SK-N-SH treated with all-trans-retinoic acid at 6 μM for 48 hours (cell line): ENCODE measurements around the gene GJA5.

Experiments
- ATAC-seq: fragments of 200-7000 bp; cut with Tn5 transposase; 3 replicates; pipeline ENCODE4 v1.9.1; 2020; ENCODE audit warnings: mild to moderate bottlenecking, moderate library complexity
- BACH2 ChIP-seq: fragments of 250-450 bp; sonication (Bioruptor Pico); IDR thresholded peaks from 2 replicates; pipeline ENCODE4 v1.9.0; 2021; ENCODE audit warnings: mild to moderate bottlenecking, borderline replicate concordance
- CREB5 ChIP-seq: fragments of 250-450 bp; sonication (Bioruptor Pico); IDR thresholded peaks from 2 replicates; pipeline ENCODE4 v1.5.1; 2020; ENCODE audit warnings: low read depth, mild to moderate bottlenecking, moderate library complexity
- CSDC2 ChIP-seq: fragments of 250-450 bp; sonication (Bioruptor Pico); IDR thresholded peaks from 2 replicates; pipeline ENCODE4 v1.5.0; 2020; ENCODE audit warnings: mild to moderate bottlenecking, moderate library complexity
- ESRRG ChIP-seq: fragments of 250-450 bp; sonication (Bioruptor Pico); IDR thresholded peaks from 2 replicates; pipeline ENCODE4 v1.6.1; 2021; ENCODE audit warnings: mild to moderate bottlenecking
- GLIS3 ChIP-seq: fragments of 250-450 bp; sonication (Bioruptor Pico); IDR thresholded peaks from 2 replicates; pipeline ENCODE4 v1.5.0; 2020; ENCODE audit warnings: mild to moderate bottlenecking, moderate library complexity
- ISL1 ChIP-seq: fragments of 250-450 bp; sonication (Bioruptor Pico); IDR thresholded peaks from 2 replicates; pipeline ENCODE4 v2.1.2; 2022; ENCODE audit warnings: mild to moderate bottlenecking, moderate library complexity
- OSR1 ChIP-seq: fragments of 250-450 bp; sonication (Bioruptor Pico); IDR thresholded peaks from 2 replicates; pipeline ENCODE4 v1.8.0; 2022; ENCODE audit warnings: moderate library complexity, mild to moderate bottlenecking, inconsistent platforms
- PATZ1 ChIP-seq: fragments of 250-450 bp; sonication (Bioruptor Pico); IDR thresholded peaks from 2 replicates; pipeline ENCODE4 v1.8.0; 2020; ENCODE audit warnings: mild to moderate bottlenecking, moderate library complexity, borderline replicate concordance
- PPARA ChIP-seq: fragments of 250-450 bp; sonication (Bioruptor Pico); IDR thresholded peaks from 2 replicates; pipeline ENCODE4 v1.5.0; 2020; ENCODE audit warnings: mild to moderate bottlenecking, borderline replicate concordance
- RARB ChIP-seq: fragments of 250-450 bp; sonication (Bioruptor Pico); IDR thresholded peaks from 2 replicates; pipeline ENCODE4 v1.8.0; 2021; ENCODE audit warnings: mild to moderate bottlenecking, moderate library complexity
- SNAI2 ChIP-seq: fragments of 250-450 bp; sonication (Bioruptor Pico); IDR thresholded peaks from 2 replicates; pipeline ENCODE4 v1.5.0; 2020; ENCODE audit warnings: mild to moderate bottlenecking, moderate library complexity
- TCF4 ChIP-seq: fragments of 250-450 bp; sonication (Bioruptor Pico); IDR thresholded peaks from 2 replicates; pipeline ENCODE4 v1.8.0; 2021; ENCODE audit warnings: mild to moderate bottlenecking, moderate library complexity, borderline replicate concordance
- TOX ChIP-seq: fragments of 250-450 bp; sonication (Bioruptor Pico); IDR thresholded peaks from 2 replicates; pipeline ENCODE4 v1.8.0; 2021; ENCODE audit warnings: mild to moderate bottlenecking, moderate library complexity, borderline replicate concordance
- TSHZ2 ChIP-seq: fragments of 250-450 bp; sonication (Bioruptor Pico); IDR thresholded peaks from 2 replicates; pipeline ENCODE4 v1.5.0; 2020; ENCODE audit warnings: mild to moderate bottlenecking, moderate library complexity
- ZC3H10 ChIP-seq: fragments of 250-450 bp; sonication (Bioruptor Pico); IDR thresholded peaks from 2 replicates; pipeline ENCODE4 v1.5.1; 2021; ENCODE audit warnings: mild to moderate bottlenecking, moderate library complexity
- ZFP3 ChIP-seq: fragments of 250-450 bp; sonication (Bioruptor Pico); IDR thresholded peaks from 2 replicates; pipeline ENCODE4 v1.5.0; 2020; ENCODE audit warnings: mild to moderate bottlenecking, moderate library complexity
- ZFP30 ChIP-seq: fragments of 450-650 bp; formaldehyde crosslinking; IDR thresholded peaks from 2 replicates; pipeline ENCODE4 v1.5.0; 2022; ENCODE audit warnings: mild to moderate bottlenecking, moderate library complexity
- ZNF565 ChIP-seq: fragments of 450-650 bp; formaldehyde crosslinking; conservative IDR thresholded peaks from 2 replicates; pipeline ENCODE4 v1.5.0; 2020; ENCODE audit warnings: low read depth, mild to moderate bottlenecking, moderate library complexity
- ZNF70 ChIP-seq: fragments of 450-650 bp; formaldehyde crosslinking; IDR thresholded peaks from 2 replicates; pipeline ENCODE4 v1.5.0; 2020; ENCODE audit warnings: mild to moderate bottlenecking, moderate library complexity
- ZNF8 ChIP-seq: fragments of 450-650 bp; formaldehyde crosslinking; IDR thresholded peaks from 2 replicates; pipeline ENCODE4 v1.5.0; 2020; ENCODE audit warnings: mild to moderate bottlenecking, moderate library complexity
- TF ChIP-seq, protein P1 (sequence below): fragments of 250-450 bp; sonication (Bioruptor Pico); IDR thresholded peaks from 2 replicates; pipeline ENCODE4 v1.5.1; 2021; ENCODE audit warnings: mild to moderate bottlenecking, moderate library complexity
- TF ChIP-seq, protein P2 (sequence below): fragments of 250-450 bp; sonication (Bioruptor Pico); IDR thresholded peaks from 2 replicates; pipeline ENCODE4 v1.8.0; 2021; ENCODE audit warnings: low read depth, mild to moderate bottlenecking, moderate library complexity, borderline replicate concordance

Gene GJA5

GRCh38 chr1:147752511-147752910 lies 7.9 kb downstream of the GJA5 start:
- TF ChIP-seq ZNF70 (CRISPR knock-in tag) (no peak), TOX (CRISPR knock-in tag) (no peak)
- no peak for ATAC-seq

DNA sequence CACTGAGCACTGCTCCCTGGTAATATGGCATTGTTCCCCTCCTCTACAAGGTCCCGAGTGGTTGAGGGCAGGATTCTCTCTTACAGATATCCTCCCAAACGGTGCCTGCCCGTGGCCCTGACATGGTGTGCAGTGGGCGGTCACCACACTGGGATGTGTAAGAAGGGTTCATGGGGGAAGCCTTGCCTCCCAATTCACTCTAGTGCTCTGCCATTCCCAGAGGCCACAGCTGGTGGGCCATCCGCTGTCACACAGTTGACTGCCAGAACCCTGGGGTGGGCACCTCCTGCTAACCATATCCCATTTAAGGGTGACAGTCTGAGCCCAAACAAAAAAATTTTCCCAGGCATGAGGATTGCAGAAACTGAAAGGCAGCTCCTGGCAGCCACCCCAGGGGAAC lies 9.1 kb downstream of the GJA5 start:
- ATAC-seq = no peak

GRCh38 chr1:147750618-147751217 lies 9.7 kb downstream of the GJA5 start:
- no peak for ATAC-seq
- TF ChIP-seq ZFP30 = no peak
- no peak for TF ChIP-seq ZC3H10 (CRISPR knock-in tag)
- no peak for TF ChIP-seq ISL1 (CRISPR knock-in tag)
- TF ChIP-seq PATZ1 (CRISPR knock-in tag) = no peak
- no peak for TF ChIP-seq SNAI2 (CRISPR knock-in tag)
- TF ChIP-seq, protein P1, sequence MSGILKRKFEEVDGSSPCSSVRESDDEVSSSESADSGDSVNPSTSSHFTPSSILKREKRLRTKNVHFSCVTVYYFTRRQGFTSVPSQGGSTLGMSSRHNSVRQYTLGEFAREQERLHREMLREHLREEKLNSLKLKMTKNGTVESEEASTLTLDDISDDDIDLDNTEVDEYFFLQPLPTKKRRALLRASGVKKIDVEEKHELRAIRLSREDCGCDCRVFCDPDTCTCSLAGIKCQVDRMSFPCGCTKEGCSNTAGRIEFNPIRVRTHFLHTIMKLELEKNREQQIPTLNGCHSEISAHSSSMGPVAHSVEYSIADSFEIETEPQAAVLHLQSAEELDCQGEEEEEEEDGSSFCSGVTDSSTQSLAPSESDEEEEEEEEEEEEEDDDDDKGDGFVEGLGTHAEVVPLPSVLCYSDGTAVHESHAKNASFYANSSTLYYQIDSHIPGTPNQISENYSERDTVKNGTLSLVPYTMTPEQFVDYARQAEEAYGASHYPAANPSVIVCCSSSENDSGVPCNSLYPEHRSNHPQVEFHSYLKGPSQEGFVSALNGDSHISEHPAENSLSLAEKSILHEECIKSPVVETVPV (CRISPR knock-in tag) = no peak
- TF ChIP-seq CREB5 = no peak
- no peak for TF ChIP-seq ZFP3 (CRISPR knock-in tag)
- TF ChIP-seq RARB = no peak

More for the DNA sequence above, 9.1 kb downstream of the GJA5 start:
- no peak for TF ChIP-seq ZNF565 (CRISPR knock-in tag)
- no peak for TF ChIP-seq CSDC2 (CRISPR knock-in tag)
- TF ChIP-seq OSR1 = no peak
- no peak for TF ChIP-seq ZFP3 (CRISPR knock-in tag)
- TF ChIP-seq, protein P1 (CRISPR knock-in tag) = no peak
- TF ChIP-seq, protein P2, sequence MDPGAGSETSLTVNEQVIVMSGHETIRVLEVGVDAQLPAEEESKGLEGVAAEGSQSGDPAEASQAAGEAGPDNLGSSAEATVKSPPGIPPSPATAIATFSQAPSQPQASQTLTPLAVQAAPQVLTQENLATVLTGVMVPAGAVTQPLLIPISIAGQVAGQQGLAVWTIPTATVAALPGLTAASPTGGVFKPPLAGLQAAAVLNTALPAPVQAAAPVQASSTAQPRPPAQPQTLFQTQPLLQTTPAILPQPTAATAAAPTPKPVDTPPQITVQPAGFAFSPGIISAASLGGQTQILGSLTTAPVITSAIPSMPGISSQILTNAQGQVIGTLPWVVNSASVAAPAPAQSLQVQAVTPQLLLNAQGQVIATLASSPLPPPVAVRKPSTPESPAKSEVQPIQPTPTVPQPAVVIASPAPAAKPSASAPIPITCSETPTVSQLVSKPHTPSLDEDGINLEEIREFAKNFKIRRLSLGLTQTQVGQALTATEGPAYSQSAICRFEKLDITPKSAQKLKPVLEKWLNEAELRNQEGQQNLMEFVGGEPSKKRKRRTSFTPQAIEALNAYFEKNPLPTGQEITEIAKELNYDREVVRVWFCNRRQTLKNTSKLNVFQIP = no peak
- TF ChIP-seq ESRRG (CRISPR knock-in tag) = no peak
- TF ChIP-seq ZFP30 = no peak
- TF ChIP-seq BACH2 = no peak
- no peak for TF ChIP-seq PATZ1 (CRISPR knock-in tag)
- no peak for TF ChIP-seq GLIS3 (CRISPR knock-in tag)
- TF ChIP-seq TSHZ2 (CRISPR knock-in tag) = no peak
- no peak for TF ChIP-seq PPARA (CRISPR knock-in tag)
- TF ChIP-seq TOX (CRISPR knock-in tag) = no peak
- TF ChIP-seq ISL1 (CRISPR knock-in tag) = no peak
- TF ChIP-seq RARB = no peak
- no peak for TF ChIP-seq ZNF70 (CRISPR knock-in tag)
- TF ChIP-seq TCF4 (CRISPR knock-in tag) = no peak
- no peak for TF ChIP-seq ZC3H10 (CRISPR knock-in tag)
- no peak for TF ChIP-seq ZNF8 (CRISPR knock-in tag)
